GM23338 (cell line): ENCODE results near the gene GLP1R. TPM values are rescaled to one million over a fixed set of nuclear protein-coding genes. Genes with fewer than 3 reads are reported as not detected.

ENCODE experiments used
- ATAC-seq: fragments of 200-7000 bp; cut with Tn5 transposase; 3 replicates; pipeline ENCODE4 v1.9.1; 2020
- DNase-seq: peaks from one replicate; pipeline ENCODE4 v3.0.0-alpha.2; 2015; ENCODE audit warnings: low spot score
- H2AFZ ChIP-seq: fragments of 200-600 bp; sonication (generic); 2 replicates; pipeline ENCODE4 v1.8.0; 2016; ENCODE audit warnings: antibody characterized with exemption, mild to moderate bottlenecking, moderate library complexity
- H3F3A ChIP-seq: fragments of 200-600 bp; sonication (generic); replicated peaks from 2 replicates; pipeline ENCODE4 v1.8.0; 2017; ENCODE audit warnings: antibody characterized with exemption, mixed run types, low read depth
- H3K27ac ChIP-seq: fragments of 200-600 bp; sonication (generic); 2 replicates; pipeline ENCODE4 v1.6.1; 2016; ENCODE audit warnings: low read depth
- H3K27me3 ChIP-seq: fragments of 200-600 bp; sonication (generic); 2 replicates; pipeline ENCODE4 v1.8.0; 2016; ENCODE audit warnings: mild to moderate bottlenecking, mixed run types, moderate library complexity; ENCODE audit not compliant: insufficient read depth
- H3K36me3 ChIP-seq: fragments of 200-600 bp; sonication (generic); 2 replicates; pipeline ENCODE4 v1.8.0; 2016; ENCODE audit warnings: mild to moderate bottlenecking; ENCODE audit not compliant: insufficient read depth
- H3K4me1 ChIP-seq: fragments of 200-600 bp; sonication (generic); 2 replicates; pipeline ENCODE4 v1.8.0; 2016; ENCODE audit warnings: mild to moderate bottlenecking, moderate library complexity; ENCODE audit not compliant: insufficient read depth
- H3K4me2 ChIP-seq: fragments of 200-600 bp; sonication (generic); 2 replicates; pipeline ENCODE4 v1.7.1; 2017; ENCODE audit warnings: mixed run types
- H3K4me3 ChIP-seq: fragments of 200-600 bp; sonication (generic); 2 replicates; pipeline ENCODE4 v1.6.1; 2016; ENCODE audit warnings: mixed run types
- H3K79me2 ChIP-seq: fragments of 200-600 bp; sonication (generic); replicated peaks from 2 replicates; pipeline ENCODE4 v1.8.0; 2017; ENCODE audit warnings: mild to moderate bottlenecking; ENCODE audit not compliant: insufficient read depth
- H3K9me2 ChIP-seq: fragments of 200-600 bp; sonication (generic); 2 replicates; pipeline ENCODE4 v1.8.0; 2017; ENCODE audit not compliant: insufficient read depth
- H4K20me1 ChIP-seq: fragments of 200-600 bp; sonication (generic); replicated peaks from 2 replicates; pipeline ENCODE4 v1.8.0; 2017; ENCODE audit warnings: mild to moderate bottlenecking; ENCODE audit not compliant: insufficient read depth
- H3K27ac Mint-ChIP-seq: 2 replicates; pipeline ENCODE4 v1.8.0; 2020; ENCODE audit warnings: inconsistent platforms, mild to moderate bottlenecking, moderate library complexity, mixed read lengths
- H3K27me3 Mint-ChIP-seq: 3 replicates; pipeline ENCODE4 v1.8.0; 2022; ENCODE audit warnings: low read depth, mild to moderate bottlenecking, moderate library complexity, mixed read lengths, inconsistent platforms; ENCODE audit not compliant: insufficient read depth, poor library complexity
- H3K36me3 Mint-ChIP-seq: 3 replicates; pipeline ENCODE4 v1.8.0; 2021; ENCODE audit warnings: low read depth, mild to moderate bottlenecking, inconsistent platforms, moderate library complexity, mixed read lengths
- H3K4me1 Mint-ChIP-seq: 3 replicates; pipeline ENCODE4 v1.8.0; 2020; ENCODE audit warnings: mild to moderate bottlenecking, inconsistent platforms, mixed read lengths
- H3K4me3 Mint-ChIP-seq: 3 replicates; pipeline ENCODE4 v1.8.0; 2021; ENCODE audit warnings: moderate library complexity, mild to moderate bottlenecking, inconsistent platforms, mixed read lengths
- H3K9me3 Mint-ChIP-seq: 3 replicates; pipeline ENCODE4 v1.8.0; 2020; ENCODE audit warnings: moderate library complexity, mild to moderate bottlenecking, inconsistent platforms, mixed read lengths
- CREB1 ChIP-seq: fragments of 250-450 bp; sonication (Bioruptor Pico); IDR thresholded peaks from 2 replicates; pipeline ENCODE4 v1.5.0; 2020; ENCODE audit warnings: low read depth, mild to moderate bottlenecking, moderate library complexity
- CTCF ChIP-seq, 2 experiments: fragments of 200-600 bp in 1 of 2; sonication (generic) in 1 of 2; conservative IDR thresholded peaks; 2 replicates each; pipeline versions ENCODE4 v1.5.1 to v1.6.1; 2016 to 2017; ENCODE audit warnings: antibody characterized with exemption in 2 of 2, low read depth in 2 of 2, mild to moderate bottlenecking in 2 of 2, moderate library complexity in 1 of 2
- ETS1 ChIP-seq: IDR thresholded peaks from 2 replicates; pipeline ENCODE4 v1.6.1; 2016; ENCODE audit warnings: antibody characterized with exemption
- EZH2 ChIP-seq: fragments of 200-600 bp; sonication (generic); IDR thresholded peaks from one replicate; pipeline ENCODE4 v1.8.0; 2017; ENCODE audit warnings: antibody characterized with exemption, mild to moderate bottlenecking, low read depth; ENCODE audit not compliant: unreplicated experiment
- EZH2phosphoT487 ChIP-seq: fragments of 200-600 bp; sonication (generic); IDR thresholded peaks from one replicate; pipeline ENCODE4 v1.8.1; 2018; ENCODE audit warnings: antibody characterized with exemption; ENCODE audit not compliant: unreplicated experiment
- JUNB ChIP-seq: IDR thresholded peaks from one replicate; pipeline ENCODE4 v1.6.1; 2016; ENCODE audit warnings: antibody characterized with exemption; ENCODE audit not compliant: unreplicated experiment
- NANOG ChIP-seq: IDR thresholded peaks from 2 replicates; pipeline ENCODE4 v1.6.1; 2016; ENCODE audit warnings: antibody characterized with exemption, borderline replicate concordance
- POLR2AphosphoS5 ChIP-seq: IDR thresholded peaks from 2 replicates; pipeline ENCODE4 v1.6.1; 2016; ENCODE audit warnings: antibody characterized with exemption, low read depth
- REST ChIP-seq: IDR thresholded peaks from one replicate; pipeline ENCODE4 v1.6.1; 2018; ENCODE audit warnings: antibody characterized with exemption; ENCODE audit not compliant: unreplicated experiment
- STAT1 ChIP-seq: IDR thresholded peaks from one replicate; pipeline ENCODE4 v1.6.1; 2016; ENCODE audit warnings: antibody characterized with exemption; ENCODE audit not compliant: unreplicated experiment
- ZNF114 ChIP-seq: fragments of 250-450 bp; sonication (Bioruptor Pico); IDR thresholded peaks from 2 replicates; pipeline ENCODE4 v1.5.0; 2020; ENCODE audit warnings: mild to moderate bottlenecking, moderate library complexity
- ZNF331 ChIP-seq: fragments of 250-450 bp; sonication (Bioruptor Pico); IDR thresholded peaks from 2 replicates; pipeline ENCODE4 v1.5.0; 2020; ENCODE audit warnings: low read depth, mild to moderate bottlenecking, moderate library complexity
- ZNF462 ChIP-seq: fragments of 250-450 bp; sonication (Bioruptor Pico); IDR thresholded peaks from 2 replicates; pipeline ENCODE4 v1.5.0; 2020; ENCODE audit warnings: mild to moderate bottlenecking, moderate library complexity
- polyA plus RNA-seq: library from polyadenylated mRNA; unstranded; fragments of >200 nt; fragmentation: Nextera tagmentation; extraction: Ambion mirVana; gene quantifications from 2 replicates; pipeline ENCODE4 v1.2.1, GENCODE V29; 2016
- total RNA-seq: library from RNA; depleted of rRNA; stranded (reverse); fragments of >200 nt; shearing (Covaris generic); gene quantifications from 2 replicates; pipeline ENCODE4 v1.2.3, GENCODE V29; 2014

GLP1R gene
- total and polyA plus RNA-seq, 2 experiments from 2014 or later, result 0.42 to 3.7 TPM

- no peaks in the 10 kb centered on the region for H3K79me2 ChIP-seq
- Mint-ChIP-seq H3K9me3 (no peaks in the 10 kb centered on the region), H3K27ac (no peak overlapping the region), H3K4me1 (peaks cover 15% of the 10 kb centered on the region), H3K4me3 (no peak overlapping the region), H3K36me3 (no peaks in the 10 kb centered on the region; the same call in 2 of the 3 replicates), H3K27me3 (peaks cover 17% of the 10 kb centered on the region)
- no peaks in the 10 kb centered on the region for H3F3A ChIP-seq
- H3K4me1 ChIP-seq, result peaks cover 7% of the 10 kb centered on the region
- TF ChIP-seq ETS1 (no peak), ZNF462 (CRISPR knock-in tag) (no peak), POLR2AphosphoS5 (no peak), NANOG (no peak), CTCF (conservative IDR thresholded peaks at IDR 0.05; ENCODE audit: low read depth in 2 of 2) (no peak), EZH2 (no peak), CREB1 (CRISPR knock-in tag) (no peak), ZNF114 (CRISPR knock-in tag) (no peak), REST (no peak), EZH2phosphoT487 (no peak), ZNF331 (CRISPR knock-in tag) (no peak), JUNB (no peak), STAT1 (no peak)
- H3K9me2 ChIP-seq, result no peaks in the 10 kb centered on the region
- H3K4me2 ChIP-seq, result no peak overlapping the region
- ATAC-seq (peak; percentile 54), DNase-seq (peak; percentile 25)
- no peaks in the 10 kb centered on the region; the same call in 1 of the 2 replicates for H3K36me3 ChIP-seq
- H3K27me3 ChIP-seq, result no peaks in the 10 kb centered on the region
- no peak overlapping the region for H2AFZ ChIP-seq
- no peak overlapping the region for H3K27ac ChIP-seq
- no peaks in the 10 kb centered on the region for H4K20me1 ChIP-seq
- H3K4me3 ChIP-seq, result no peak overlapping the region
Observed at GRCh38 chr6:39074486-39074885, 25.9 kb downstream of the GLP1R start.
